Right ventricle myocardium superior (tissue), 1 donor: ENCODE measurements around the gene ZBTB3. TPM values are rescaled to one million over a fixed set of nuclear protein-coding genes. Genes with fewer than 3 reads are reported as not detected.
A peak's percentile ranks its signal among the peaks of the same experiment; 100 is the strongest.

Experiments used
- ATAC-seq: fragments of 200-7000 bp; cut with Tn5 transposase; one replicate; pipeline ENCODE4 v1.9.1; 2020; ENCODE audit warnings: mild to moderate bottlenecking; ENCODE audit not compliant: poor library complexity
- DNase-seq: peaks from one replicate; pipeline ENCODE4 v3.0.0-alpha.2; 2020
- intact Hi-C: fragments of 100-400 bp; cut with DNase I; formaldehyde crosslinking; loops from one replicate; pipeline ENCODE4 v1.11.2; 2022
- long read RNA-seq: library from polyadenylated mRNA; unstranded; transcript quantifications from one replicate; pipeline ENCODE4 v2.0.0, GENCODE V29; 2021
- total RNA-seq: library from RNA; stranded (reverse); fragmentation: NEBNext Ultra II Directional; extraction: Animal tissue kit (Norgen Biotek cat#: 25700); gene quantifications from one replicate; pipeline ENCODE4 v1.2.1, GENCODE V29; 2021
- donor health status: DM: no; HTN: yes; CAD: no; lungs with severe emphysema.

Gene ZBTB3
- 9.7 TPM for total RNA-seq
- long read RNA-seq, transcript ZBTB3-201 (2 exons, 2,978 nt) = major isoform, 5 of 12 reads
- long read RNA-seq, partial matches to known transcripts = 0 of 12 reads
- long read RNA-seq, other reads (novel, unspliced or antisense) = 6 of 12 reads

GRCh38 chr11:62753736-62754603 lies at the start of gene ZBTB3:
Gene ZBTB3, minus strand, starts transcription at chr11:62754160. Its CDS starts 496 bp downstream, at chr11:62753664.
- ATAC-seq (peak; percentile 97), DNase-seq (peak; percentile 97)
- intact Hi-C loops = no loop called here

- ATAC-seq = no peak
- intact Hi-C loops = no loop called here
- DNase-seq = no peak
Measured at GRCh38 chr11:62801071-62801470, 47.1 kb upstream of the ZBTB3 start.

GRCh38 chr11:62799486-62799885 lies 45.5 kb upstream of the ZBTB3 start:
- intact Hi-C loops = no loop called here
- ATAC-seq (no peak), DNase-seq (no peak)

- DNase-seq (peak; percentile 10), ATAC-seq (no peak)
- intact Hi-C loops = no loop called here
Measured at GRCh38 chr11:62796281-62796680, 42.3 kb upstream of the ZBTB3 start.

GRCh38 chr11:62794201-62794775 lies 40.3 kb upstream of the ZBTB3 start:
- intact Hi-C loops = loop anchor here (2.0 kb wide), 1 partner anchor 37 kb away; no protein-coding TSS in a partner anchor

GRCh38 chr11:62792202-62792575 lies 38.2 kb upstream of the ZBTB3 start:
- intact Hi-C loops = no loop called here
- DNase-seq (peak; percentile 72), ATAC-seq (peak; percentile 47)

More at GRCh38 chr11:62794201-62794775, 40.3 kb upstream of the ZBTB3 start:
- peak; percentile 4 for DNase-seq
- no peak for ATAC-seq

GRCh38 chr11:62791501-62792201 lies 37.7 kb upstream of the ZBTB3 start, which contains the start of gene TMEM223:
Gene TMEM223, minus strand, starts transcription at chr11:62792006. Its CDS starts 12 bp downstream, at chr11:62791994.
- ATAC-seq (peak; percentile 89), DNase-seq (peak; percentile 94)
- intact Hi-C loops = no loop called here

GRCh38 chr11:62789576-62789975 lies 35.6 kb upstream of the ZBTB3 start:
- ATAC-seq = no peak
- intact Hi-C loops = no loop called here
- DNase-seq = no peak

- no peak for DNase-seq
- intact Hi-C loops = no loop called here
- ATAC-seq = no peak
Measured at GRCh38 chr11:62788991-62789390, 35.0 kb upstream of the ZBTB3 start.

GRCh38 chr11:62787005-62787759 lies 33.2 kb upstream of the ZBTB3 start, which contains the start of gene TMEM179B:
Gene TMEM179B, plus strand, starts transcription at chr11:62787402. Its CDS starts 30 bp downstream, at chr11:62787432.
- peak; percentile 98 for DNase-seq
- intact Hi-C loops = no loop called here
- ATAC-seq = peak; percentile 87

- DNase-seq = peak; percentile 93
- intact Hi-C loops = loop anchor here (1.0 kb wide), 1 partner anchor 76 kb away; no protein-coding TSS in a partner anchor
- peak; percentile 88 for ATAC-seq
Measured at GRCh38 chr11:62786318-62787004, 32.5 kb upstream of the ZBTB3 start.

- DNase-seq (no peak), ATAC-seq (no peak)
- intact Hi-C loops = no loop called here
Measured at GRCh38 chr11:62782753-62783152, 28.8 kb upstream of the ZBTB3 start.

GRCh38 chr11:62778441-62778840 lies 24.5 kb upstream of the ZBTB3 start:
- no peak for DNase-seq
- intact Hi-C loops = no loop called here
- no peak for ATAC-seq

GRCh38 chr11:62777389-62777788 lies 23.4 kb upstream of the ZBTB3 start:
- intact Hi-C loops = no loop called here
- ATAC-seq = no peak
- DNase-seq = no peak

- DNase-seq = no peak
- intact Hi-C loops = no loop called here
- no peak for ATAC-seq
Measured at GRCh38 chr11:62775646-62776045, 21.7 kb upstream of the ZBTB3 start.

- intact Hi-C loops = no loop called here
- DNase-seq = no peak
Measured at GRCh38 chr11:62774407-62774806, 20.4 kb upstream of the ZBTB3 start.

GRCh38 chr11:62771144-62772021 lies 17.4 kb upstream of the ZBTB3 start, which contains the start of gene TAF6L:
Gene TAF6L, plus strand, starts transcription at chr11:62771396. Its CDS starts 4,388 bp downstream, at chr11:62775784.
- peak; percentile 99 for DNase-seq
- intact Hi-C loops = no loop called here
- ATAC-seq = peak; percentile 98

More at GRCh38 chr11:62774407-62774806, 20.4 kb upstream of the ZBTB3 start:
- ATAC-seq = no peak
